Endometrium (tissue), 2 donors: Measurements from ENCODE around the gene SUPT3H.
"Not testable (repeated sequence)": the region's sequence is repeated elsewhere in the genome, so short reads cannot be mapped to it uniquely, and the experiment has no call there.

Experiments
- FAIRE-seq: peaks from 2 replicates; lab custom pipeline; 2012; peaks lifted over from hg19 to GRCh38; lab: Jason Lieb, UNC
- donor health status: control.
- donor health status: control.

The SUPT3H gene

GRCh38 chr6:44949596-44950201 lies 428.0 kb downstream of the SUPT3H start:
- FAIRE-seq, result no peak

GRCh38 chr6:44943541-44943940 lies 434.2 kb downstream of the SUPT3H start:
- FAIRE-seq, result peak; percentile 59

- FAIRE-seq, result no peak
These were observed 434.9 kb downstream of the SUPT3H start for GRCh38 chr6:44942798-44943197.

GRCh38 chr6:44942201-44942600 lies 435.5 kb downstream of the SUPT3H start:
- no peak for FAIRE-seq

GRCh38 chr6:44940367-44940766 lies 437.4 kb downstream of the SUPT3H start:
- no peak for FAIRE-seq

- no peak for FAIRE-seq
These were observed 441.9 kb downstream of the SUPT3H start for GRCh38 chr6:44935693-44936300.

- FAIRE-seq, result peak; percentile 23
These were observed 444.6 kb downstream of the SUPT3H start for GRCh38 chr6:44933108-44933507.

GRCh38 chr6:44932651-44933091 lies 445.1 kb downstream of the SUPT3H start:
- FAIRE-seq, result no peak

- FAIRE-seq, result no peak
These were observed 446.3 kb downstream of the SUPT3H start for GRCh38 chr6:44931385-44931784.

GRCh38 chr6:44926556-44926955 lies 451.2 kb downstream of the SUPT3H start:
- FAIRE-seq, result no peak

GRCh38 chr6:44925100-44925739 lies 452.5 kb downstream of the SUPT3H start:
- no peak for FAIRE-seq

- no peak for FAIRE-seq
These were observed 454.3 kb downstream of the SUPT3H start for GRCh38 chr6:44923444-44923843.

GRCh38 chr6:44921798-44922197 lies 455.9 kb downstream of the SUPT3H start:
- no peak for FAIRE-seq

- no peak for FAIRE-seq
These were observed 456.7 kb downstream of the SUPT3H start for GRCh38 chr6:44920952-44921491.

GRCh38 chr6:44918671-44919296 lies 458.9 kb downstream of the SUPT3H start:
- FAIRE-seq, result no peak

- no peak for FAIRE-seq
These were observed 460.3 kb downstream of the SUPT3H start for GRCh38 chr6:44917430-44917829.

- FAIRE-seq, result no peak
These were observed 462.6 kb downstream of the SUPT3H start for GRCh38 chr6:44915111-44915510.

GRCh38 chr6:44914141-44914540 lies 463.6 kb downstream of the SUPT3H start:
- FAIRE-seq, result no peak

GRCh38 chr6:44906761-44907160 lies 471.0 kb downstream of the SUPT3H start:
- no peak for FAIRE-seq

- not testable (repeated sequence) for FAIRE-seq
These were observed 477.4 kb downstream of the SUPT3H start for GRCh38 chr6:44900358-44900757.

- no peak for FAIRE-seq
These were observed 479.3 kb downstream of the SUPT3H start for GRCh38 chr6:44898296-44898930.

- no peak for FAIRE-seq
These were observed 480.4 kb downstream of the SUPT3H start for GRCh38 chr6:44897316-44897715.
